Panc1 (cell line): ENCODE results near the gene MAGI1.

Experiments
- CTCF ChIP-seq: fragments of 450-650 bp; IDR thresholded peaks from 2 replicates; pipeline ENCODE4 v1.5.1; 2017; ENCODE audit warnings: mild to moderate bottlenecking
- POLR2AphosphoS5 ChIP-seq: IDR thresholded peaks from 2 replicates; pipeline ENCODE4 v1.6.1; 2012; ENCODE audit warnings: mild to moderate bottlenecking, low read depth, low read length, moderate library complexity
- SIN3A ChIP-seq: IDR thresholded peaks from 2 replicates; pipeline ENCODE4 v1.6.1; 2012; ENCODE audit warnings: low read depth, mild to moderate bottlenecking, low read length, moderate library complexity, borderline replicate concordance; ENCODE audit not compliant: insufficient read depth

DNA sequence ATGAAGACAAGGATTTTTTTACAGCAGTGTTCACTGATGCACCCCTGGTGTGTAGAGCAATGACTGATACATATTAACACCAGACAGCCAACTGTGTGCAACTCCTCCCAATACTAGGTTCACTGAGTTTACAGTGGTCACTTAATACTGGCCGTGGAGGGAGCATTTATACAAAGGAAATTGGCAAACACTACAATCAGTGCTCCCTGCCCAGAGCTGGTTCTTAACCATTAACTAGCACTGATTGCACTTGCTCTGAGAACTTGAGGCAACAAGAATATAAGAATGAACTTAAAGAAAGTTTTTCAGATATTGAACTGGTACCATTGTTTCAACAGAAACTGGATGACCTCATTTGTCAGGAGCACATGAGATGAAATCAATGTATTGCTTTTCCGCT lies 110.6 kb downstream of the MAGI1 start:
- TF ChIP-seq CTCF: no peak
- no peak for TF ChIP-seq POLR2AphosphoS5
- no peak for TF ChIP-seq SIN3A
